GM12878 (cell line): ENCODE data around the gene HPSE2. TPM values are rescaled to one million over a fixed set of nuclear protein-coding genes. Genes with fewer than 3 reads are reported as not detected.

Experiments
- ATAC-seq: fragments of 200-7000 bp; cut with Tn5 transposase; 3 replicates; pipeline ENCODE4 v1.9.1; 2020; ENCODE audit warnings: mild to moderate bottlenecking, moderate library complexity
- BruUV-seq: library from RNA; stranded (reverse); fragments of 400-500 nt; replicated peaks from 2 replicates; lab custom pipeline; 2021; lab: Mats Ljungman, UMichigan
- CTCF ChIA-PET: fragments of 300-600 bp; sonication (Branson Sonifier 250); formaldehyde crosslinking; extraction: SDS; loops from one replicate; lab custom pipeline; 2021; ENCODE audit warnings: inconsistent platforms; lab: Yijun Ruan, JAX
- POLR2A ChIA-PET: fragments of 350-600 bp; formaldehyde crosslinking; extraction: SDS; loops from one replicate; lab custom pipeline; 2021; ENCODE audit warnings: inconsistent platforms; lab: Charles Lee
- RAD21 ChIA-PET: fragments of 300-600 bp; sonication (Branson Sonifier 250); formaldehyde crosslinking; loops from one replicate; lab custom pipeline; 2023; ENCODE audit warnings: antibody characterized with exemption; ENCODE audit not compliant: unreplicated experiment; lab: Charles Lee
- SMC1A ChIA-PET: fragments of 300-600 bp; sonication (Branson Sonifier 250); formaldehyde crosslinking; loops from one replicate; lab custom pipeline; 2023; ENCODE audit not compliant: unreplicated experiment, uncharacterized antibody; lab: Charles Lee
- DNase-seq: peaks from one replicate; pipeline ENCODE4 v3.0.0-alpha.2; 2011; ENCODE audit warnings: low read depth, low spot score
- FAIRE-seq: peaks from 3 replicates; lab custom pipeline; 2011; peaks lifted over from hg19 to GRCh38; lab: Jason Lieb, UNC
- H2AFZ ChIP-seq: 2 replicates; pipeline ENCODE4 v1.6.0; 2011; ENCODE audit warnings: low read depth, low read length, control low read depth; ENCODE audit not compliant: control insufficient read depth
- H3K27ac ChIP-seq: 2 replicates; pipeline ENCODE4 v1.5.1; 2011; ENCODE audit warnings: control low read depth; ENCODE audit not compliant: control insufficient read depth, insufficient read depth
- H3K27me3 ChIP-seq, 2 experiments: replicated peaks in 1 of 2; 2 replicates each; pipeline versions ENCODE4 v1.6.0 to v1.6.1; 2011; ENCODE audit warnings: low read length in 1 of 2; ENCODE audit not compliant: control insufficient read depth in 2 of 2, insufficient read depth in 2 of 2
- H3K36me3 ChIP-seq, 2 experiments: 2 replicates each; pipeline ENCODE4 v1.5.1; 2011; ENCODE audit warnings: low read length in 1 of 2; ENCODE audit not compliant: control insufficient read depth in 2 of 2, insufficient read depth in 2 of 2
- H3K4me1 ChIP-seq: 2 replicates; pipeline ENCODE4 v1.6.1; 2011; ENCODE audit warnings: mild to moderate bottlenecking, low read length, moderate library complexity, mixed read lengths; ENCODE audit not compliant: control insufficient read depth, insufficient read depth
- H3K4me2 ChIP-seq: 2 replicates; pipeline ENCODE4 v1.6.0; 2011; ENCODE audit warnings: control low read depth; ENCODE audit not compliant: control insufficient read depth, insufficient read depth
- H3K4me3 ChIP-seq: fragments of 200-600 bp; sonication (generic); 2 replicates; pipeline ENCODE4 v1.5.1; 2016
- H3K79me2 ChIP-seq: 2 replicates; pipeline ENCODE4 v1.6.0; 2011; ENCODE audit warnings: low read length; ENCODE audit not compliant: control insufficient read depth, insufficient read depth
- H3K9ac ChIP-seq: 2 replicates; pipeline ENCODE4 v1.8.0; 2011; ENCODE audit warnings: low read length, control low read depth, mixed read lengths; ENCODE audit not compliant: control insufficient read depth, insufficient read depth
- H3K9me3 ChIP-seq: replicated peaks from 3 replicates; pipeline ENCODE4 v1.5.1; 2011; ENCODE audit warnings: mild to moderate bottlenecking, low read length; ENCODE audit not compliant: control insufficient read depth, insufficient read depth
- H4K20me1 ChIP-seq: 2 replicates; pipeline ENCODE4 v1.6.0; 2011; ENCODE audit not compliant: control insufficient read depth, insufficient read depth
- ASH2L ChIP-seq: fragments of 300-600, 200-600 bp; sonication (generic); IDR thresholded peaks from 2 replicates; pipeline ENCODE4 v1.6.1; 2017; ENCODE audit warnings: low read depth, mild to moderate bottlenecking, borderline replicate concordance
- BCL11A ChIP-seq: IDR thresholded peaks from 2 replicates; pipeline ENCODE4 v1.6.1; 2011; ENCODE audit warnings: low read depth, low read length
- BRCA1 ChIP-seq: IDR thresholded peaks from 2 replicates; pipeline ENCODE4 v1.6.1; 2011; ENCODE audit warnings: low read depth, low read length, improper control_type of control experiment
- CBX3 ChIP-seq: fragments of 200-600 bp; sonication (generic); IDR thresholded peaks from 2 replicates; pipeline ENCODE4 v1.6.1; 2016; ENCODE audit warnings: low read depth, borderline replicate concordance
- CBX5 ChIP-seq: sonication (generic); IDR thresholded peaks from 2 replicates; pipeline ENCODE4 v1.6.1; 2016; ENCODE audit warnings: low read depth, moderate library complexity, mild to moderate bottlenecking, inconsistent platforms
- ESRRA ChIP-seq: IDR thresholded peaks from 2 replicates; pipeline ENCODE4 v1.6.1; 2012; ENCODE audit warnings: mild to moderate bottlenecking, low read length, improper control_type of control experiment
- IKZF2 ChIP-seq, 2 experiments: fragments of 450-650 bp; IDR thresholded peaks; 2 replicates each; pipeline ENCODE4 v1.6.1; 2017; ENCODE audit warnings: mild to moderate bottlenecking in 2 of 2, moderate library complexity in 2 of 2
- IRF4 ChIP-seq: IDR thresholded peaks from 2 replicates; pipeline ENCODE4 v1.6.1; 2011; ENCODE audit warnings: low read depth, low read length
- MYB ChIP-seq: fragments of 150-350 bp; IDR thresholded peaks from 2 replicates; pipeline ENCODE4 v1.6.1; 2014; ENCODE audit warnings: mild to moderate bottlenecking, low read depth, low read length, borderline replicate concordance
- RAD21 ChIP-seq: IDR thresholded peaks from 2 replicates; pipeline ENCODE4 v1.6.1; 2011; ENCODE audit warnings: mild to moderate bottlenecking, low read depth, low read length, moderate library complexity; ENCODE audit not compliant: insufficient read depth
- RELA ChIP-seq: fragments of 450-650 bp; IDR thresholded peaks from 2 replicates; pipeline ENCODE4 v1.8.0; 2014; ENCODE audit warnings: borderline replicate concordance; ENCODE audit not compliant: partially characterized antibody
- SIX5 ChIP-seq: IDR thresholded peaks from 2 replicates; pipeline ENCODE4 v1.6.1; 2011; ENCODE audit warnings: mild to moderate bottlenecking, low read depth, low read length, moderate library complexity; ENCODE audit not compliant: severe bottlenecking
- SMC3 ChIP-seq: IDR thresholded peaks from 2 replicates; pipeline ENCODE4 v1.6.1; 2011; ENCODE audit warnings: low read length, improper control_type of control experiment, borderline replicate concordance
- SRF ChIP-seq, 2 experiments: IDR thresholded peaks; 2 replicates each; pipeline ENCODE4 v1.6.1; 2011; ENCODE audit warnings: low read depth in 2 of 2, low read length in 2 of 2, mild to moderate bottlenecking in 1 of 2, moderate library complexity in 1 of 2
- TBL1XR1 ChIP-seq: IDR thresholded peaks from 2 replicates; pipeline ENCODE4 v1.6.1; 2012; ENCODE audit warnings: low read depth, low read length, improper control_type of control experiment
- TCF7 ChIP-seq: IDR thresholded peaks from 2 replicates; pipeline ENCODE4 v1.6.1; 2014; ENCODE audit warnings: antibody characterized with exemption, borderline replicate concordance
- ZSCAN29 ChIP-seq: fragments of 450-650 bp; IDR thresholded peaks from 2 replicates; pipeline ENCODE4 v1.6.1; 2017; ENCODE audit warnings: mild to moderate bottlenecking, moderate library complexity
- WGBS: methylation state at CpG from one replicate; pipeline ENCODE4 v1.1.6; 2016; ENCODE audit warnings: low lambda C conversion rate; ENCODE audit not compliant: insufficient replicate concordance, insufficient coverage; ENCODE audit errors: missing lambda C conversion rate; 5-methylcytosine and 5-hydroxymethylcytosine counted together
- in situ Hi-C: fragments of 300-500 bp; cut with MboI; formaldehyde crosslinking; loops from 9 replicates; pipeline ENCODE4 v1.14.3; 2018; ENCODE audit warnings: mixed read lengths
- intact Hi-C: fragments of 100-400 bp; cut with micrococcal nuclease; formaldehyde crosslinking; loops from one replicate; pipeline ENCODE4 v1.14.2; 2022; ENCODE audit not compliant: unreplicated experiment
- polyA plus RNA-seq, 11 experiments: library from polyadenylated mRNA; depleted of rRNA in 4 of 11; unstranded in 6 of 11; stranded (reverse) in 5 of 11; fragments of >200 nt; fragmentation: Nextera tagmentation in 4 of 11; fragmentation: Illumina TruSeq in 1 of 11; extraction: Ambion mirVana in 4 of 11; extraction: Trizol in 1 of 11; gene quantifications; 1 replicate in 1 of 11; 2 replicates in 10 of 11; pipeline versions ENCODE4 v1.2.1 to v1.2.3, GENCODE V29; 2011 to 2016; ENCODE audit warnings: inconsistent platforms in 2 of 11, missing spikeins in 2 of 11, low read depth in 1 of 11
- total RNA-seq, 4 experiments: library from RNA; depleted of rRNA in 3 of 4; stranded (reverse); fragments of >200 nt in 3 of 4; fragmentation: Illumina TruSeq in 1 of 4; extraction: Trizol in 1 of 4; gene quantifications; 2 replicates each; pipeline versions ENCODE4 v1.2.1 to v1.2.3, GENCODE V29; 2013 to 2021
- TF ChIP-seq, protein P1 (sequence below): fragments of 450-650 bp; IDR thresholded peaks from 2 replicates; pipeline ENCODE4 v1.6.1; 2016; ENCODE audit warnings: mild to moderate bottlenecking
- TF ChIP-seq, protein P2 (sequence below): IDR thresholded peaks from 2 replicates; pipeline ENCODE4 v1.6.1; 2011; ENCODE audit warnings: low read depth, low read length, improper control_type of control experiment, borderline replicate concordance
- TF ChIP-seq, protein P3 (sequence below): fragments of 450-650 bp; conservative IDR thresholded peaks from 2 replicates; pipeline ENCODE4 v1.6.1; 2017; ENCODE audit warnings: mild to moderate bottlenecking, moderate library complexity
- TF ChIP-seq, protein P4 (sequence below): IDR thresholded peaks from 2 replicates; pipeline ENCODE4 v1.6.1; 2012; ENCODE audit warnings: low read depth, low read length, improper control_type of control experiment

The HPSE2 gene
- total and polyA plus RNA-seq, 10 of the 15 experiments (the other 5 are each of a cell fraction or from before 2014, with no cell fraction given) = 0.06 TPM; not detected in 9

DNA sequence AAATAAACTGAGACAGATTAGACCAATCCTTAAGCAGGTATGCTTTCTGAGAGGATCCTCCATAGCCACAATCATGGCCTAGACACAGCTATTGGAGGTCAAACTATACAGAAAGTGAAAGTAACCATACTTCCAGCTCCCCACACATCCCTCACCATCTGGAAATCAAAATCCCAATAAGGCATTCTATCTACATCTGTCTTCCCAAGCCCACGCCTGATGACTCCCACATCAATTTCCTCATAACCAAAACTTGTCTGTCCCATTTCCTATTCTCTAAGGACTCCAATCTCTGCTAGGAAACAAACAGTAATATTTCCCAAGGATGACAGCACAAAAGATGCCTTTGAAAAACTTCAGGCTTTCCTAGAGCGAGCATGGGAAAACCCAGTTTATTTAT lies 541.6 kb downstream of the HPSE2 start (continued):
- TF ChIP-seq, protein P1, sequence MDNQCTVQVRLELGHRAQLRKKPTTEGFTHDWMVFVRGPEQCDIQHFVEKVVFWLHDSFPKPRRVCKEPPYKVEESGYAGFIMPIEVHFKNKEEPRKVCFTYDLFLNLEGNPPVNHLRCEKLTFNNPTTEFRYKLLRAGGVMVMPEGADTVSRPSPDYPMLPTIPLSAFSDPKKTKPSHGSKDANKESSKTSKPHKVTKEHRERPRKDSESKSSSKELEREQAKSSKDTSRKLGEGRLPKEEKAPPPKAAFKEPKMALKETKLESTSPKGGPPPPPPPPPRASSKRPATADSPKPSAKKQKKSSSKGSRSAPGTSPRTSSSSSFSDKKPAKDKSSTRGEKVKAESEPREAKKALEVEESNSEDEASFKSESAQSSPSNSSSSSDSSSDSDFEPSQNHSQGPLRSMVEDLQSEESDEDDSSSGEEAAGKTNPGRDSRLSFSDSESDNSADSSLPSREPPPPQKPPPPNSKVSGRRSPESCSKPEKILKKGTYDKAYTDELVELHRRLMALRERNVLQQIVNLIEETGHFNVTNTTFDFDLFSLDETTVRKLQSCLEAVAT = no peak
- no peak for TF ChIP-seq BCL11A
- TF ChIP-seq, protein P2, sequence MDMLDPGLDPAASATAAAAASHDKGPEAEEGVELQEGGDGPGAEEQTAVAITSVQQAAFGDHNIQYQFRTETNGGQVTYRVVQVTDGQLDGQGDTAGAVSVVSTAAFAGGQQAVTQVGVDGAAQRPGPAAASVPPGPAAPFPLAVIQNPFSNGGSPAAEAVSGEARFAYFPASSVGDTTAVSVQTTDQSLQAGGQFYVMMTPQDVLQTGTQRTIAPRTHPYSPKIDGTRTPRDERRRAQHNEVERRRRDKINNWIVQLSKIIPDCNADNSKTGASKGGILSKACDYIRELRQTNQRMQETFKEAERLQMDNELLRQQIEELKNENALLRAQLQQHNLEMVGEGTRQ = no peak
- no peak for TF ChIP-seq RELA
- TF ChIP-seq, all 136 proteins: peak for 0

DNA sequence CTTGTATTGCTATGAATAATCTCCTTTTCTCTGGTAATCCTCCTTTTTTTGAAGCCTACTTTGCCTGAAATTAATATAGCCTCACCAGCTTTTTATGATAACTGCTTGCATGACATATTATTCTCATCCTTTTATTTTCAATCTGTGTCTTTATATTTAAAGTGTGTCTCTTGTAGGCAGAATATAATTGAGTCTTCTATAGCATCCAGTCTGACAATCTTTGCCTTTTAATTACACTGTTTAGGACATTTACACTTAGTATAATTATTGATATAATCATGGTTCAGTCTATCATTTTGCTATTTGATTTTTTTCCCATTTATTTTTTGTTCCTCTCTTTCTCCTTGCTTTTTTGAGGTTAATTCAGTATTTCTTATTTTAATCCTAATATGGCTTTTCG lies 548.0 kb downstream of the HPSE2 start:
- ChIA-PET CTCF (no interaction called here), RAD21 (no interaction called here), POLR2A (no interaction called here), SMC1A (no interaction called here)
- Histone ChIP-seq H3K4me2 (no peak overlapping the region), H4K20me1 (no peaks in the 10 kb centered on the region), H2AFZ (no peak overlapping the region), H3K4me3 (no peak overlapping the region), H3K9ac (no peak overlapping the region), H3K27ac (no peak overlapping the region), H3K79me2 (no peaks in the 10 kb centered on the region), H3K4me1 (no peaks in the 10 kb centered on the region), H3K27me3 (no peaks in the 10 kb centered on the region; a peak in 1 of 4 replicates), H3K36me3 (no peaks in the 10 kb centered on the region), H3K9me3 (no peaks in the 10 kb centered on the region)
- in situ Hi-C loops (no loop called here), intact Hi-C loops (no loop called here)
- FAIRE-seq (no peak), ATAC-seq (no peak), DNase-seq (no peak)
- WGBS = 0% methylated on average over 1 of the region's 1 CpG
- BruUV-seq = no TSS peak
- no peak for TF ChIP-seq TBL1XR1
- TF ChIP-seq BRCA1 = no peak
- no peak for TF ChIP-seq CBX5
- no peak for TF ChIP-seq ASH2L
- TF ChIP-seq SIX5 = no peak
- no peak for TF ChIP-seq SRF (IDR thresholded peaks at IDR 0.05; ENCODE audit: low read depth in 2 of 2, low read length in 2 of 2)
- TF ChIP-seq RAD21 = no peak
- no peak for TF ChIP-seq ESRRA
- TF ChIP-seq, protein P3, sequence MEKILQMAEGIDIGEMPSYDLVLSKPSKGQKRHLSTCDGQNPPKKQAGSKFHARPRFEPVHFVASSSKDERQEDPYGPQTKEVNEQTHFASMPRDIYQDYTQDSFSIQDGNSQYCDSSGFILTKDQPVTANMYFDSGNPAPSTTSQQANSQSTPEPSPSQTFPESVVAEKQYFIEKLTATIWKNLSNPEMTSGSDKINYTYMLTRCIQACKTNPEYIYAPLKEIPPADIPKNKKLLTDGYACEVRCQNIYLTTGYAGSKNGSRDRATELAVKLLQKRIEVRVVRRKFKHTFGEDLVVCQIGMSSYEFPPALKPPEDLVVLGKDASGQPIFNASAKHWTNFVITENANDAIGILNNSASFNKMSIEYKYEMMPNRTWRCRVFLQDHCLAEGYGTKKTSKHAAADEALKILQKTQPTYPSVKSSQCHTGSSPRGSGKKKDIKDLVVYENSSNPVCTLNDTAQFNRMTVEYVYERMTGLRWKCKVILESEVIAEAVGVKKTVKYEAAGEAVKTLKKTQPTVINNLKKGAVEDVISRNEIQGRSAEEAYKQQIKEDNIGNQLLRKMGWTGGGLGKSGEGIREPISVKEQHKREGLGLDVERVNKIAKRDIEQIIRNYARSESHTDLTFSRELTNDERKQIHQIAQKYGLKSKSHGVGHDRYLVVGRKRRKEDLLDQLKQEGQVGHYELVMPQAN = no peak
- TF ChIP-seq ZSCAN29 = no peak
- no peak for TF ChIP-seq CBX3
- TF ChIP-seq, protein P4, sequence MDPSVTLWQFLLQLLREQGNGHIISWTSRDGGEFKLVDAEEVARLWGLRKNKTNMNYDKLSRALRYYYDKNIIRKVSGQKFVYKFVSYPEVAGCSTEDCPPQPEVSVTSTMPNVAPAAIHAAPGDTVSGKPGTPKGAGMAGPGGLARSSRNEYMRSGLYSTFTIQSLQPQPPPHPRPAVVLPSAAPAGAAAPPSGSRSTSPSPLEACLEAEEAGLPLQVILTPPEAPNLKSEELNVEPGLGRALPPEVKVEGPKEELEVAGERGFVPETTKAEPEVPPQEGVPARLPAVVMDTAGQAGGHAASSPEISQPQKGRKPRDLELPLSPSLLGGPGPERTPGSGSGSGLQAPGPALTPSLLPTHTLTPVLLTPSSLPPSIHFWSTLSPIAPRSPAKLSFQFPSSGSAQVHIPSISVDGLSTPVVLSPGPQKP = no peak
- TF ChIP-seq IKZF2 (IDR thresholded peaks at IDR 0.05) = no peak
- no peak for TF ChIP-seq SMC3
- no peak for TF ChIP-seq MYB
- TF ChIP-seq IRF4 = no peak
- no peak for TF ChIP-seq TCF7
